Caco-2 (cell line): ENCODE results near the gene DCAF5. TPM values are rescaled to one million over a fixed set of nuclear protein-coding genes. Genes with fewer than 3 reads are reported as not detected.

ENCODE experiments used
- BruUV-seq: library from RNA; stranded (reverse); fragments of 400-500 nt; replicated peaks from 2 replicates; lab custom pipeline; 2021; lab: Mats Ljungman, UMichigan
- CTCF ChIA-PET: fragments of 300-600 bp; sonication (Branson Sonifier 250); formaldehyde crosslinking; loops from one replicate; lab custom pipeline; 2022; ENCODE audit warnings: antibody characterized with exemption; lab: Charles Lee
- POLR2A ChIA-PET: fragments of 300-600 bp; sonication (Branson Sonifier 250); formaldehyde crosslinking; loops from one replicate; lab custom pipeline; 2022; ENCODE audit warnings: antibody characterized with exemption; lab: Charles Lee
- DNase-seq, 2 experiments: peaks; one replicate each; pipeline versions ENCODE4 v3.0.0 to v3.0.0-alpha.2; 2020 to 2022
- H3K27me3 ChIP-seq: replicated peaks from 2 replicates; pipeline ENCODE4 v1.6.0; 2011; ENCODE audit warnings: low read length; ENCODE audit not compliant: control insufficient read depth, insufficient read depth
- H3K36me3 ChIP-seq: 2 replicates; pipeline ENCODE4 v1.5.1; 2011; ENCODE audit warnings: low read length; ENCODE audit not compliant: control insufficient read depth, insufficient read depth
- H3K4me1 ChIP-seq: fragments of 250-450 bp; sonication (Bioruptor Pico); 2 replicates; pipeline ENCODE4 v1.5.1; 2020; ENCODE audit warnings: mild to moderate bottlenecking
- H3K4me3 ChIP-seq: 2 replicates; pipeline ENCODE4 v1.5.1; 2011; ENCODE audit warnings: low read depth, mild to moderate bottlenecking, control low read depth, low read length
- H3K9me3 ChIP-seq: fragments of 250-450 bp; sonication (Bioruptor Pico); 2 replicates; pipeline ENCODE4 v1.5.1; 2020; ENCODE audit warnings: mild to moderate bottlenecking, moderate library complexity
- H3K27ac Mint-ChIP-seq: one replicate; pipeline ENCODE4 v1.8.0; 2022; ENCODE audit warnings: mixed read lengths; ENCODE audit not compliant: unreplicated experiment
- H3K27me3 Mint-ChIP-seq: one replicate; pipeline ENCODE4 v1.8.0; 2022; ENCODE audit warnings: mixed read lengths; ENCODE audit not compliant: insufficient read depth, unreplicated experiment
- H3K36me3 Mint-ChIP-seq: one replicate; pipeline ENCODE4 v1.8.0; 2022; ENCODE audit warnings: mild to moderate bottlenecking, mixed read lengths; ENCODE audit not compliant: insufficient read depth, unreplicated experiment
- H3K4me1 Mint-ChIP-seq: one replicate; pipeline ENCODE4 v1.8.0; 2022; ENCODE audit warnings: low read depth, mixed read lengths; ENCODE audit not compliant: unreplicated experiment
- H3K4me3 Mint-ChIP-seq: one replicate; pipeline ENCODE4 v1.8.0; 2022; ENCODE audit warnings: mild to moderate bottlenecking, moderate library complexity, mixed read lengths; ENCODE audit not compliant: unreplicated experiment
- H3K9me3 Mint-ChIP-seq: one replicate; pipeline ENCODE4 v1.8.0; 2022; ENCODE audit warnings: mixed read lengths; ENCODE audit not compliant: unreplicated experiment
- intact Hi-C: fragments of 100-400 bp; cut with micrococcal nuclease; formaldehyde crosslinking; loops from one replicate; pipeline ENCODE4 v1.10.0; 2022; ENCODE audit not compliant: unreplicated experiment
- total RNA-seq: library from RNA; stranded (reverse); gene quantifications from 2 replicates; pipeline ENCODE4 v1.2.3, GENCODE V29; 2022
- TF ChIP-seq, protein P1 (sequence below), 2 experiments: fragments of 200-600 bp in 1 of 2; IDR thresholded peaks; 1 replicate in 1 of 2; 2 replicates in 1 of 2; pipeline versions ENCODE4 v1.5.1 to v1.8.0; 2011 to 2022; ENCODE audit warnings: antibody characterized with exemption in 1 of 2, control low read depth in 1 of 2, inconsistent platforms in 1 of 2, low read depth in 1 of 2, low read length in 1 of 2, mild to moderate bottlenecking in 1 of 2, moderate library complexity in 1 of 2; ENCODE audit not compliant: insufficient read depth in 1 of 2, severe bottlenecking in 1 of 2, unreplicated experiment in 1 of 2

DCAF5 gene
- total RNA-seq, 1 experiment from 2014 or later: 34.8 TPM

DNA sequence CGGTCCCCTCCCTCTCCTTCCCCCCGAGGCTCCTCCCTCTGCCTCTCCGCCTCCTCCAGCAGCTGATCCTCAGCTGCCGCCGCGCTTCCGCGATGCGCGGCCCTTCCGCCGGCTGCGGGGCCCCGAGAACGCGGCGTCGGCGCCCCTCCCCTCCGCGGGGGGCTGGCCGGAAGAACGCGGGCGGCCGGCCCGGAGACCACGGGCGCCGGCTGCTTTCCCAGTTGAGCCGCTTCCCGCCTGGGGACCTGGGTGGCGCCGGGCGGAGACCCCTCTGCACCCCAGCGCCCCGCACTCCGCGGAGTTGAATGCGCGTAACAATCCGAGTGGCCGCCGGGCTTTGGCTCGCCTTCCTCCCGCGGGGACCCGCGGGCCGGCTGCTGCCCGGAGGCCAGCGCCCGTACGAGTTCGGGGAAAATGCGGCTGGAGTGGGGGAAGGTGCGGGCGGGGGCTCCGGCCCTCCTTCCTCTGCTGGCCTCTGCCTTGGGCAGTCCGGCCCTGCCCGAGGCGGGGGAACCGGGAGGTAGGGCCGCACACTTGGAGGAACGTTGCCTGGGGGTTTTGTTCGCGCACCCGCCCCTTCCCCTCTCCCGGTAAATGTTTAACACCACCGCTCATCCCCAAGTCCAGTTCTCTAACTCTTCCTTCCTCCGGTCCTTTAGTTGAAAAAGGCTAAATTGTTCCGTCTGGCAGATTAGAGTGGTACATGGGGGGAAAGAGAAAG lies 393 bp upstream of the DCAF5 start:
- Histone ChIP-seq H3K9me3 (no peaks in the 10 kb centered on the region), H3K27me3 (no peaks in the 10 kb centered on the region), H3K4me1 (0 out of 2 replicates have a peak, but pooled peaks cover 14% of the 10 kb centered on the region), H3K4me3 (peak overlapping the region; percentile 87), H3K36me3 (no peaks in the 10 kb centered on the region)
- ChIA-PET CTCF (interaction anchor here (0.8 to 1.0 kb wide), 2 partner anchors 61 to 134 kb away, joined by 3 read pairs; no protein-coding TSS in a partner anchor), POLR2A (interaction anchor here (0.9 kb wide), 1 partner anchor 38 kb away, joined by 3 read pairs; the partner anchor contains the start of gene EXD2)
- Mint-ChIP-seq H3K9me3 (no peaks in the 10 kb centered on the region), H3K36me3 (peaks cover 13% of the 10 kb centered on the region), H3K4me1 (peaks cover 12% of the 10 kb centered on the region), H3K4me3 (peak overlapping the region; percentile 89), H3K27me3 (no peaks in the 10 kb centered on the region), H3K27ac (peak overlapping the region; percentile 87)
- TF ChIP-seq, protein P1, sequence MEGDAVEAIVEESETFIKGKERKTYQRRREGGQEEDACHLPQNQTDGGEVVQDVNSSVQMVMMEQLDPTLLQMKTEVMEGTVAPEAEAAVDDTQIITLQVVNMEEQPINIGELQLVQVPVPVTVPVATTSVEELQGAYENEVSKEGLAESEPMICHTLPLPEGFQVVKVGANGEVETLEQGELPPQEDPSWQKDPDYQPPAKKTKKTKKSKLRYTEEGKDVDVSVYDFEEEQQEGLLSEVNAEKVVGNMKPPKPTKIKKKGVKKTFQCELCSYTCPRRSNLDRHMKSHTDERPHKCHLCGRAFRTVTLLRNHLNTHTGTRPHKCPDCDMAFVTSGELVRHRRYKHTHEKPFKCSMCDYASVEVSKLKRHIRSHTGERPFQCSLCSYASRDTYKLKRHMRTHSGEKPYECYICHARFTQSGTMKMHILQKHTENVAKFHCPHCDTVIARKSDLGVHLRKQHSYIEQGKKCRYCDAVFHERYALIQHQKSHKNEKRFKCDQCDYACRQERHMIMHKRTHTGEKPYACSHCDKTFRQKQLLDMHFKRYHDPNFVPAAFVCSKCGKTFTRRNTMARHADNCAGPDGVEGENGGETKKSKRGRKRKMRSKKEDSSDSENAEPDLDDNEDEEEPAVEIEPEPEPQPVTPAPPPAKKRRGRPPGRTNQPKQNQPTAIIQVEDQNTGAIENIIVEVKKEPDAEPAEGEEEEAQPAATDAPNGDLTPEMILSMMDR (IDR thresholded peaks at IDR 0.05; ENCODE audit: insufficient read depth in 1 of 2, low read depth in 1 of 2, low read length in 1 of 2, severe bottlenecking in 1 of 2, unreplicated experiment in 1 of 2): no peak
- peak; percentile 59 to 93 for DNase-seq
- intact Hi-C loops: loop anchor here (1.0 kb wide), 1 partner anchor 38 kb away; the partner anchor contains the start of gene EXD2
- BruUV-seq: no TSS peak

DNA sequence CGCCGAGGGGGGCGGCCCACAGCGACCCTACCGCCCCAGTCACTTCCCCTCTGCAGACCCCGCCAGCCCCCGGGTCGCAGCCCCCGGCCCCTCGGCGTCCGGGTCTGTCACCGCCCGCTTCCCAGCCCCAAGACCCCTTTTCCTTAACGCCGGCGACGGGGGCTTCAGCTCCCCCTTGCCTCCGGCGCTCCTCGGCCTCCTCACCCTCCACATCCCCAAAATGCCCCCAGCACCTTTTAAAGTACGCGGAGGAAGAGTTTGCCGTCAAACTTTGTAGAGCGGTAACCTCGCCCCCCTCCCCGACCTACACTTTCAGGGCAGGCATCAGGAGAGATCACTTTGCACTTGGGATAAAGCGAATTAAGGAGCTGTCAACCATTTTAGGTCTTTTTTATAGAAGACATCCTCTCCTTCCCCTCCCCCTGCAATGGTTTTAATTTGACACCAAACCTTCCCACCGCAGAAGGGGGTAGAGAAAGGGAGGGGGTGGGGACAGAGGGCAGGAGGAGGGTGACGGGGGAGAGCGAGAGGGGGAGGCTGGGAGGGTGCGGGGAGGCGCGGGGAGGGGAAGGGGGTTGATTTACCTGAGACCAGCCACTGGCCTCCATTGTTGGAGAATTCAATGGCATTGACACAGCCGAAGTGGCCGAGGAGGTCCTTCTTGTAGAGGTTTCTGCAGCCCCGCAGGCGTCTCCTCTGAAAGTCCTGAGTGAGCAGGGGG lies 578 bp downstream of the DCAF5 start:
- Mint-ChIP-seq H3K9me3 (no peaks in the 10 kb centered on the region), H3K36me3 (peaks cover 18% of the 10 kb centered on the region), H3K27me3 (no peaks in the 10 kb centered on the region), H3K4me3 (peak overlapping the region; percentile 89), H3K27ac (peak overlapping the region; percentile 87), H3K4me1 (peaks cover 12% of the 10 kb centered on the region)
- H3K9me3 ChIP-seq: no peaks in the 10 kb centered on the region
- intact Hi-C loops: no loop called here
- H3K4me1 ChIP-seq: 0 out of 2 replicates have a peak, but pooled peaks cover 14% of the 10 kb centered on the region
- ChIA-PET POLR2A (interaction anchor here (0.6 kb wide), 1 partner anchor 69 kb away, joined by 3 read pairs; no protein-coding TSS in a partner anchor), CTCF (interaction anchor here (0.6 to 2.4 kb wide), 12 partner anchors 9 to 1626 kb away, joined by 3 to 17 read pairs (median 3); no protein-coding TSS in a partner anchor)
- no peaks in the 10 kb centered on the region for H3K36me3 ChIP-seq
- BruUV-seq: no TSS peak
- peak overlapping the region; percentile 87 for H3K4me3 ChIP-seq
- DNase-seq: peak in 1 of 2 experiments; percentile 39
- H3K27me3 ChIP-seq: no peaks in the 10 kb centered on the region
- TF ChIP-seq, protein P1 (IDR thresholded peaks at IDR 0.05; ENCODE audit: insufficient read depth in 1 of 2, low read depth in 1 of 2, low read length in 1 of 2, severe bottlenecking in 1 of 2, unreplicated experiment in 1 of 2): no peak
